ENCODE results near the gene CRB2. TPM values are rescaled to one million over a fixed set of nuclear protein-coding genes. Genes with fewer than 3 reads are reported as not detected.

Gene CRB2
- total RNA-seq, 1 donor from 2014 or later, result 0.65 TPM

DNA sequence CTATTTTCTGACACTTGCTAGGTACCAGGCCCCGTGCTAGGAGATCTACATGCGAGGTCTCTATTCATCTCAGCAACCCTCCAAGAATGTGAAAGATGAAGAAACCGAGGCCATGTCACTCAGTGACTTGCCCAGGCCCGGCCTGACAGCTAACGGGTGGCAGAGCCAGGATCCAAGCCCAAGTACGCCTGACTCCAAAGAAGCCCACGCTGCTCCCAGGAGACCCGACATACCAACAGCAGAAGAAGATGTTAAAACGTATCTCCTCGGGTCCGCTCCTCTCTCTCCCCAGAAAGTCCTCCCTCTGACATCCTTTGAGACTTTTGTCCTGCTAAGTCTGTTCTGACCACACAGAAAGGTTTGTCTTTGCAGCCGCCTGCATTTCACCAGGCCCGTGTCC is 65.2 kb downstream of the CRB2 start:
- no peak for DNase-seq (ENCODE audit: low read depth)

GRCh38 chr9:123421801-123422455 is 65.9 kb downstream of the CRB2 start:
- no peak for DNase-seq (ENCODE audit: low read depth)

DNA sequence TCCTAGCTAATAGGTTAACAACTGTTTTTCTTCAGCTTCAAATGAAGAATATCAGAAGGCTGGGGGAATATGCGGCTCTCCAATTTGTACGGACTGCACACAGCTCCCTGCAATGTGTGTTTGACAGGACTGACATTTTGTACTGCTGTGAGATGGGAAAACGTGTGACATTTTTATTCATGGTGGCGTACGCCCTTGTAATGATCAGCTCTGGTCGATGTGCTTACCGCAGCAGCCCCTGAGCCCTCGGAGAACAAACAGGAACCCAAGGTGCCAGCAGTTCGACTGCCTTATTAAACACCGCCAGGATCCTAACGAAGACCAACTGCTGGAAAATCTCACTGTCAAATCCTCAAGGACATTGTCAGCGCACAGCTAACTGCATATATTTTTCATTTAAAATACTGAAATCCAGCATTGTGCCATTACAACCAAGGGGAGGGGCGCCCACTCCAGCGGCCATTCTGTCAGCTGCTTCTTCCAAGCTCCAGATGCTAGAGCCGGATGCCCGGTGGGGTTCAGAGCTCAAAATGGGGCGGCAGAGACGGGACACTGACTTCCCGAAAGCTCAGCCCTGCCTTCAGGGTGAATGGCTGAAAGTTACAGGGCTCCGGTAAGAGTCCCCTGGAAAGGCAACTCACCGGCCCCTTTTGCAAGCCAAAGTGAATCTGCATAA is 66.8 kb downstream of the CRB2 start:
- DNase-seq (ENCODE audit: low read depth), result no peak

- DNase-seq (ENCODE audit: low read depth), result no peak
Measured at GRCh38 chr9:123423311-123423640, 67.3 kb downstream of the CRB2 start.

GRCh38 chr9:123424131-123424530 is 68.1 kb downstream of the CRB2 start:
- DNase-seq (ENCODE audit: low read depth), result no peak

- DNase-seq (ENCODE audit: low read depth), result no peak
Measured at GRCh38 chr9:123424552-123425225, 68.7 kb downstream of the CRB2 start.

DNA sequence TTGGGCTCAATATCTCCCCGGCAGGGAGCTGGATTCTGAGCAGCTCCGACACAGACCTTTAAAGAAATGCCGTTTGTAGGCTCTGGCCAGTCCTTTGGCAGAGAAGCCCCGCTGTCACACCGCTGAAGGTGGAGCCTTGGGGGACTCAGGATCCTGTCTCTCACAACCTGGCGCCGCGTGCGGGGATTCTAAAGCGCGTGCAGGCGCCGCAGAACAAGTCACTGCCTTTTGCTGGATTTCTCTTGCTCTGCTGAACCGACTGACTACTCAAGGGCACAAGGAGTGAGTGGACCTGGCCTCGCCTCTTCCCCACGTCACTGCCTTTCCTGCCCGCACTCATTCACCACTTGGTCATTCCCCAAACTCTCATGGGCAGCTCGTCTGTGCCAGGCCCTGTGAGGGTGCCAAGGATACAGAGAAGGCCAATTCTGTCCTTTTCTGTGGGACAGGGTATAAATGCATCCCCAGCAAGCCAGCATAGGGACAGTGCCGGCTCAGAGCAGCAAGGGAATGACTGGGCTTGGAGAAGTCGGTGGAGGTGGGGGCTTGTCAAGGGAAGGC is 69.3 kb downstream of the CRB2 start:
- no peak for DNase-seq (ENCODE audit: low read depth)

GRCh38 chr9:123425836-123426365 is 69.9 kb downstream of the CRB2 start:
- DNase-seq (ENCODE audit: low read depth), result no peak

GRCh38 chr9:123426406-123426805 is 70.4 kb downstream of the CRB2 start:
- DNase-seq (ENCODE audit: low read depth), result no peak

Other genes with a start within 250 kb of the CRB2 start
- 23.8 and 26.0 TPM in 2 replicates for gene STRBP, start 87.6 kb upstream of the CRB2 start, total RNA-seq